Stromal cell of bone marrow (primary cell): ENCODE data around the gene KLKB1.
A peak's percentile ranks its signal among the peaks of the same experiment; 100 is the strongest.
"Not testable (repeated sequence)": the region's sequence is repeated elsewhere in the genome, so short reads cannot be mapped to it uniquely, and the experiment has no call there.

Experiments
- DNase-seq: peaks from one replicate; pipeline ENCODE4 v3.0.0-alpha.2; 2012; ENCODE audit warnings: low read depth

KLKB1 gene

DNA sequence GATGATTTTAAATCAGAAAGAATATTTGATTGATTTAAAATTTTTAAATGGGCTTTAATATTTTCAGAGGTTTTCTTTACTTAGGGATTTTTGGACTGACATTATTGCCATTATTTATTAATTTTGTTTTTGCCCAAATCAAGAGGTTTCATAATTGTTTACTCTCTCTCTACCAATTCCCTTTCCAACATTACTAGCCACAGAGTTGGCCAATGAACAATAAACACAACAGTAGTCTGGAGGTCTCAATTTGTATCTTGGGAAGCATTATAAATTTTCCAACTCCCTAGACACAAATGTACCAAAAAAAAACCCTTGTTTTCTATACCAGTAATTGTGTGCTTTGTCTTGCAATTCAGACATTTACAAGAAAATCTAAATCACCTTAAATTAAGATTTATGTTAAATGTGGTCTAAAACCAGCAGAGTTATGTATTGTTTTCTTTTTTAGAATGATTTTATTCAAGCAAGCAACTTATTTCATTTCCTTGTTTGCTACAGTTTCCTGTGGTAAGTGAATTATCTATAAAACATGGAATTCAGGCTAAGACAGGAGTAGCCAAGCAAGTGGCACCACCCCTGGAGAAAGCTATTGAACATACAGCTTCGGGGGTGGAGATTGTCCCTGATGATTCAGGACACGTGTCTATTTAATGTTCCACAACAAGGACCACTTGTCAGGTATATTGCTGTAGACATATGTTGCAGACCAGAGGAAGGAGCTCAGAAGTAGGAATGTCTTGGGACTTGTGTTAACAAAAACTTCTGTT lies 622 bp downstream of the KLKB1 start:
- DNase-seq = peak; percentile 3

DNA sequence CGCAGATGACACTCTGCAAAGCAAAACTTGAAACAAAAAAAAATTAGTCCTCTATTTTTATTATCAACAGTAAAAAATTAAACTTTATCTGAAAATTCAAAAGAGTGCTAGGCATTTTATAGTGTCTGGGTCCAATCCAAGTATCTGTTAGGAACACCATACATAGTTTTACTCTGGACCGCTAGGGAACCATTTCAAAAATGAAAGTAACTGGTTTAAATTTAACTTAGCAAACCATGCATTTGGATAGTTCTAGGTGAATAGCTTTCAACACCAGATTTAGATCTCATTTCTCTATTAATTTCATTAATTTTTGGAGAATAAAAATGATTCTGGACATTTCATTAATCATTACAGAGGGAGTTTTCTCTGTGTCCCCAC lies 1.2 kb downstream of the KLKB1 start:
- peak; percentile 8 for DNase-seq

DNA sequence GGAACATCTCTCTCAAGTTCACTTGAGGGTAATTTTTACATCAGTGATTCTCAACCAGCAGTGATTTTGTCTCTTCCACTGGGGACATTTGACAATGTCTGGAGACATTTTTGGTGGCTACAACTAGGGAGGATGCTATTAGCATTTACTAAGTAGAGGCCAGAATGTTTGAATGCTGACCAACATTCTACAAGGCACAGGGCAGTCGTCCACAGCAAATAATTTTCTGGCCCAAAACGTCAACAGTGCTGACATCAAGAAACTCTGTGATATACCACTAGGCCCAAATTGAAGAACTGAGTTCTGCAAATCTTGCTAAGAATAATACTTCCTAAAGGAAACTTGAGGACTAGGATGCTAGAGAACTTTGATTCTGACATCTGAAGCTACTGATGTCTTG lies 7.1 kb downstream of the KLKB1 start:
- no peak for DNase-seq

DNA sequence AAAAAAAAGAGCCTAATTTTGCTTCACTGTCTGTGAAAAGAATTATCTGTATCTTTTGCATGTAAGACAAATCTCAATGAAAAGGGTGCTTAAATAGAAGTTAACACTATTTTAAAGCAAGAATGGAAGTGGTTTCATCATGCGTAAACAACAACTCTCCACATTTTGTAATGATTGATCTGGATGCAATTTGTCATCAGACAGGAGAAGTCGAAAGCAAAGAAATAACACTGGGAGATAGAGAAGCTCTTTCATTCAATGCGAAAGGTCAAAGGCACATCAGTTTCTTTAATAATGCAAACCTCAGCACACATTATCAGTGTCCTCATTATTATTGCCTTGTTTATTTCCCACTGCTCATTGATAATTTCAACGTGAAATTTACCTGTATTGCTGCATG lies 8.8 kb downstream of the KLKB1 start:
- DNase-seq = no peak

DNA sequence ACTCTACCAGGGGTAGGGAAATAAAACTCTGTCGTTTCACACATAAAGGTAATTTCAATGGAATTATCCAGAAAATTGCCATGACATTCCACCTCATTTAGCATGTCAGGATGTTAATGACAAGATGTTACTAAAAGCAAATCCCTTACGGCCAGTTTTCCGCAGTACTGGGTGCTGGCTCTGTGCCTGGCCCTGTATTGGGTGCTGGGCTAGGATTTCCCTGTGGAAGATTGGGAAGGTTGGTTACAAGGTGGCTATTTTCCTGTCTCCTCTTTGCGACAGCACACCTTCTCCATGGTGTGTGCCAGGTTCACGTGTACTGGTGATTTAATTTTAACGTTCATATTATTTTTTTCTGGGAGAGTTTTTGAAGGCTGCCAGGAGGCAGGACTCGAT lies 13.1 kb downstream of the KLKB1 start:
- DNase-seq = no peak

DNA sequence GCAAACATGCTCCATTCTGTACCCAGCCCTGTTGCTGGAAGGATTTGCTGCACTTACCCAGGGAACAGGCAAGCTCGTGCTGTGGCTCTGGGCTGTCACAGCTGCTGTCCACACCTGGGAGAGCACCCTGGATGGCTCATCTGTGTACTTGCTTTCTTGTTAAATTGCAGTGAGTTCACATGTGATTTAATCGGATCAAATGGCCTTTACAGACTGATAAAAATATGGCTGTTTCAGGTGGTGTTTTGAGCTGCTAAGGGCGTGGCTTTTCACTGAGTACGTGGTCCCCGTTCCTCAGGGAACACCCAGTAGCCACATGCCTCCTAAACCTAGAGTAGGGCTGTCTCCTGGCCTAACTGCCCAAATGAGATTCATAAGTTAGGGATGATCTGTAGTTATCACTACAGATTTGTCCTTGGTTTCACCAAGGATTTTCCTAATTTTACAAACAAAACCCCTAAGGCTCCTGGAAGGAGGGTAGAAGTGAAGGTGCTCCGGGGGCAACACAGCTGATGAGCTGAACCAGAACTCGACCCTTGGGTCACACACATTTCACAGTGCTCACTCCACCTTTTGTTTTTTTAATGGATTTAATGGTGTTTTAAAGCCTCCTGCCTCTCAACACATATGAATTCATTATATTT lies 13.7 kb downstream of the KLKB1 start:
- DNase-seq = no peak

DNA sequence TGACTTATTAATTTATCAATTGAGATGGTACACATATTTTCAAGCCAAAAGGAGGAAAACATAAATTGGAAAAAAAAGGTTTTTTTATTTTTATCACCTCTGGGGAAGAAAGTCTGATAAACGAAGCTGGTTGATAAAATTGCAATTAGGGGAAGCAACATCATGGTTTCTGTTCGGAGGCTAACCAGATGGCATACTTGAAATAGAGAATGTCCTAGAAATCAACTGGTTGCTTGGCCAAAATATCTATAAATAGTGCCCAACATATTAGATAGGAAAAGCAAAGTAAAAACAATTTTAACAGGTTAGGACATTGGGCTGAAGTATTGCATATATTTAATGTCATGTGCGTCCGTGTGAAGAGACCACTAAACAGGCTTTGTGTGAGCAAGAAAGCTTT lies 14.3 kb downstream of the KLKB1 start:
- DNase-seq = no peak

DNA sequence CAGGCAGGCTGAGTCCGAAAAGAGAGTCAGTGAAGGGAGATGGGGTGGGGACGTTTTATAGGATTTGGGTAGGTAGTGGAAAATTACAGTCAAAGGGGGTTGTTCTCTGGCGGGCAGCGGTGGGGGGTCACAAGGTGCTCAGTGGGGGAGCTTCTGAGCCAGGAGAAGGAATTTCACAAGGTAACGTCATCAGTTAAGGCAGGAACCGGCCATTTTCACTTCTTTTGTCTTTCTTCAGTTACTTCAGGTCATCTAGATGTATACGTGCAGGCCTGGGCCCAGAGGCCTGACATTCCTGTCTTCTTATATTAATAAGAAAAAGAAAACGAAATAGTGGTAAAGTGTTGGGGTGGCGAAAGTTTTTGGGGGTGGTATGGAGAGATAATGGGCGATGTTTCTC lies 14.7 kb downstream of the KLKB1 start:
- not testable (repeated sequence) for DNase-seq

DNA sequence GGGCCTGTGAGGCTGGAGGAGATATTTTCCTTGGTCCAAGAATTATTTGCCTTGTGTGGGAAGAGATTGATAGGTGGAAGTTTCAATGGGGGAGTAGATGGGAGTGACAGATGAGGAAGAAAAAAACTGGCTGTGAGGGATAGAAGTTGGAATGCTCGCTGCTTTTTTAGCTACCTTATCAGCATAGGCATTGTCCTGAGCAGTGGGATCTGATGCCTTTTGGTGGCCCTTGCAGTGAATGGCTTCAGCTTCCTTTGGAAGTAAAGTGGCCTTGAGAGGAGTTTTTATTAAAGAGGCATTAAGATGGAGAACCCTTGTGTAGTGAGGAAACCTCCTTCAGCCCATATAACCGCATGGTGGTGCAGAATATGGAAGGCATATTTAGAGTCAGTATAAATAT lies 16.0 kb downstream of the KLKB1 start:
- no peak for DNase-seq

DNA sequence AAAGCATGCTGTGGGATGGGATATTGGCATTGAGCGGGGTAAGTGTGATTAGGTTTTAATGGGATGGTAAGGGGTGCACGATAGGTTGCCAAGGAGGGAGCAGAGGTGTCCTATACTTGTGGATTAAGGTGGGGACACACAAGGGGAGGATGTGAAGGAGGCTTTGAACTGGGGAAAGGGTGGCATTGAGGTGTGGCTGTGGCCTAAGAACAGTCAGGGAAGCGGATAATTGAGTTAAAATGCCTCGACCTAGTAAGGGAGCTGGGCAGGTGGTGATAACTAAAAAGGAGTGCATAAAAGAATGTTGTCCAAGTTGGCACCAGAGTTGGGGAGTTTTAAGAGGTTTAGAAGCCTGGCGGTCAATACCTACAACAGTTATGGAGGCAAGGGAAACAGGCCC lies 17.5 kb downstream of the KLKB1 start:
- DNase-seq = no peak

DNA sequence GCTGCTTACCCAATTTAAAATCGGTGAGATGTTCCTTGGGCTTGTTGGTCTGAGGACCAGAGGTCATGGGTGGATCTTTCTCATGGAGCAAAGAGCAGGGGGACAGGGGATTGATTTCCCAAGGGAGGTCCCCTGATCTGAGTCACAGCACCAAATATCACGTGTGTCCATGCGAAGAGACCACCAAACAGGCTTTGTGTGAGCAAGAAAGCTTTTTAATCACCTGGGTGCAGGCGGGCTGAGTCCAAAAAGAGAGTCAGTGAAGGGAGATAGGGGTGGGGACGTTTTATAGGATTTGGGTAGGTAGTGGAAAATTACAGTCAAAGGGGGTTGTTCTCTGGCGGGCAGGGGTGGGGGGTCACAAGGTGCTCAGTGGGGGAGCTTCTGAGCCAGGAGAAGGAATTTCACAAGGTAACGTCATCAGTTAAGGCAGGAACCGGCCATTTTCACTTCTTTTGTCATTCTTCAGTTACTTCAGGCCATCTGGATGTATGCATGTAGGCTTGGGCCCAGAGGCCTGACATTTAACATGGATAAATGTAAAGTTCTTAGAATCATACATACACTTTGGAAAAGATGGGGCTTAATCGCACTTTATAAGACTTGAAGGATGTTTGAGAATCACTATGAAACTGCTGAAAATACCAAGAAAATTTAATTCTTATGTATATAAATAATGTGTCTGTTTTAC lies 19.9 kb downstream of the KLKB1 start:
- not testable (repeated sequence) for DNase-seq

DNA sequence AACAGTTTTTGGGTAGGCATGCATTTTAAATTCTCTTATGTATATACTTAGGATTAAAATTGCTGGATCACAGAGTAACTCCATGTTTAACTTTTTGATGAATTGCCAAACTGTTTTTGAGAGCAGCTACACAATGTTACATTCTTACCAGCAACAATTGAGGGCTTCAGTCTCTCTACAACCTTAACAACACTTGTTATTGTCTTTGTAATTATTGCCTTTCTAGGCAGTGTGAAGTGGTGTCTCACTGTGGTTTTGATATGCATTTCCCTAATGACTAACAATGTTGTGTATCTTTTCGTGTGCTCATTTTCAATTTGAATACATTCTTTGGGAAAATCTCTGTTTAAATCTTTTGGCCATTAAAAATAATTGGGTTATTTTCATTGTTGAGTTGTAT lies 21.3 kb downstream of the KLKB1 start:
- no peak for DNase-seq

DNA sequence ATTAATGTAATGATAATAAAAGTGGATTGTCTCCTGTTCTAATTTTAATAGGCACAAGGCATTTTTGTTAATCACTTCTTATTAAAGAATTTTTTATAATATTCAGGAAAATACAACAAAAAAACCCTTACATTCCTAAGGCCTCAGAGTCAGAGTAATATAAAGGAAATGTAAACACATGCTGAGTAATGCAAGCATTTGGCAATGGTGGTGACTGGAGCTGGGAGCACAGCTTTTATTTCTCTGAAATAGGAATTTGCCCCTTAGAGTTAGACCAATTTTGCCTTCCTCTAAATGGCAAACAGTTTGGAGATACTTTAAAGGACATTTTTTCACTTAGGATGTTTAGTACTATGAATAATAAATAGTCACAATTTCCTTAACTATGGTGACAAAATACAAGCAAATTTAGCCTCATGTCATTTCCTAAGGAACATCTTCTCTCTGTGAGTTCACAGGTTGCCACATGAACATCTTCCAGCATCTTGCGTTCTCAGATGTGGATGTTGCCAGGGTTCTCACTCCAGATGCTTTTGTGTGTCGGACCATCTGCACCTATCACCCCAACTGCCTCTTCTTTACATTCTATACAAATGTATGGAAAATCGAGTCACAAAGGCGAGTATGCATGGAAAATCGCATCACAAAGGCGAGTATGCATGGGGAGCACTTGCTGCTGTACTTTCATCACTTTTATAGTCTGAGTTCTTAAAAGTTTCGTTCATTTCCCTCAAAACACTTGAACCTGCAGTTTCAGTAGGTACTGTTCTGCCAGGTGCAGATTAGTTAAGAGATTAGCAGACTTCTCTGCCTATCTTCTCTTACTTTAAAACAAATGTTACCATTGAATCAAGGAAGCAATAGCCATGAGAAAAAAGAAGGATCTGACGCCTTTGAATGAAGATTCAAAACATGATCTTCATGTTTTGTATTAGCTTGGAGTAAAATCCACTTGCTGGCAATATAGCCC lies 22.8 kb downstream of the KLKB1 start:
- DNase-seq = no peak

DNA sequence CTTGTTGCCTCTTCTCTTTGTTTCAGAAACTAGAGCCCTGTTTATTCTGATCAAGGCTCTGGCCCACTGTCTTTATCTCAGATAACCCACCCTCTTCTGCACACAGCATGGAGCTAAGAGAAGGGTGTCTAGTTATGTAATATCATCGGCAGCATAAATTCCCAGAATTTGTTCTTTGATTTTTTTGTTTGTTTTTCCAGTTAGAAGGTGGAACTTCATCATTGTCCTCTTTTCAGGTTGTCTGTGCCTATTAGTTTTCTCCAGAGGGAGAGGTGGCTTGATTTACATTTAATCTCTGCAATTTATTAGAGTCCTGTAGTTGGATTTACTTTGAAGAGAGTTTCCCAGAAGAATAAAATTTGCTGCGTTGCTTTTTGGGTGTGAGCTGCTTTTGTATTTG lies 23.5 kb downstream of the KLKB1 start:
- no peak for DNase-seq

DNA sequence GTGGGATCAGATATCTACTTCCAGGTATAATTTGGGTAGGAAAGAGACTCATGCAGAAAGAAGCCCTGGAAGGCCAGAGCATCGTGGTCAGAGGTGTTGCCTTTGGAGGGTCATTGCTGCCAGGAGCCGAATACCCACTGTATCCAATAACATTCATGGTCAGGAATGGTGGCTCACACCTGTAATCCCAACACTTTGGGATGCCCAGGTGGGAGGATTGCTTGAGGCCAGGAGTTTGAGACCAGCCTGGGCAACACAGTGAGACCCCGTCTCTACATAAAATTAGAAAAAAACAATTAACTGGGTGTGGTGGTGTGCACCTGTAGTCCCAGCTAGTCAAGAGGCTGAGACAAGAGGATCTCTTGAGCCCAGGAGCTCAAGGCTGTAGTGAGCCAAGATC lies 27.8 kb downstream of the KLKB1 start:
- DNase-seq = no peak

DNA sequence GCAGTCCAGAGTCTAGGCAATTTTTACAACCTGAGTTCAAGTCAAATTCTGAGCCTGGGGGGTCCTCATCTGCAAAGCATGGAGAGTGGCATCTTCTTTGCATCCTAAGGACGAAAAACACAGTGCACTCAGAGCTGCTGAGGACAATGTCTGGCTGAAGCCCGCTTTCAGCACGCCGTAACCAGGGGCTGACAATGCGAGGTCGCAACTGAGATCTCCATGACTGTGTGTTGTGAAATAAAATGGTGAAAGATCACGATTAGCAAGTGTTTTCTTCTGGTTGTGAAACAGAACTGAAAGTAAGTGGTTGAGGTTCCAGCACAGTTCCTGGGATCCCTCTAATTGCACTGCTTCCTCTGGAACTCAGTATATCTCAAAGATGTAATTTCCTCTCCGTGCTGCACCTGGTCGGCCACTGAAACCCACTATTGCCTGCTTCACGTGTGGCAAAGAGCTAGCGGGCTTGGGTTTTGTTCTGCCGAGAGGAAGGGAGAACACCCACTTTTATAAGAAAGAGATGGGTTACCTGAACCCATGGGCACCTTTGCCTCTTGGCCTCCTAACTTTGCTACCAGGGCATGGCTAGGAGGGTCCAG lies 31.0 kb downstream of the KLKB1 start:
- no peak for DNase-seq

DNA sequence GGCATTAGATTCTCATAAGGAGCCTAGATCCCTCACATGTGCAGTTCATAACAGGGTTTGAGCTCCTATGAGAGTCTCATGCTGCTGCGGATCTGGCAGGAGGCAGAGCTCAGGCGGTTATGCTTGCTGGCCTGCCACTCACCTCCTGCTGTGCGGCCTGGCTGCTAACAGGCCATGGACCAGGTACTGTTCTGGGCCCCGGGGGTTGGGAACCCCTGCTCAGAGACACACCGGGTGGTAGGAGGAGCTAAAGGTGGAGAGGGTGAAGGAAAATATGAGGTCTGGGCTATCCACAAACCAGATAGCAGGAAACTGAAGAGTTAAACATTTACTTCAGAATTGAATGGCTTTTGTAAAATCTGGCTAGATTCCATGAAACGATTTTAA lies 32.8 kb downstream of the KLKB1 start:
- DNase-seq = no peak

DNA sequence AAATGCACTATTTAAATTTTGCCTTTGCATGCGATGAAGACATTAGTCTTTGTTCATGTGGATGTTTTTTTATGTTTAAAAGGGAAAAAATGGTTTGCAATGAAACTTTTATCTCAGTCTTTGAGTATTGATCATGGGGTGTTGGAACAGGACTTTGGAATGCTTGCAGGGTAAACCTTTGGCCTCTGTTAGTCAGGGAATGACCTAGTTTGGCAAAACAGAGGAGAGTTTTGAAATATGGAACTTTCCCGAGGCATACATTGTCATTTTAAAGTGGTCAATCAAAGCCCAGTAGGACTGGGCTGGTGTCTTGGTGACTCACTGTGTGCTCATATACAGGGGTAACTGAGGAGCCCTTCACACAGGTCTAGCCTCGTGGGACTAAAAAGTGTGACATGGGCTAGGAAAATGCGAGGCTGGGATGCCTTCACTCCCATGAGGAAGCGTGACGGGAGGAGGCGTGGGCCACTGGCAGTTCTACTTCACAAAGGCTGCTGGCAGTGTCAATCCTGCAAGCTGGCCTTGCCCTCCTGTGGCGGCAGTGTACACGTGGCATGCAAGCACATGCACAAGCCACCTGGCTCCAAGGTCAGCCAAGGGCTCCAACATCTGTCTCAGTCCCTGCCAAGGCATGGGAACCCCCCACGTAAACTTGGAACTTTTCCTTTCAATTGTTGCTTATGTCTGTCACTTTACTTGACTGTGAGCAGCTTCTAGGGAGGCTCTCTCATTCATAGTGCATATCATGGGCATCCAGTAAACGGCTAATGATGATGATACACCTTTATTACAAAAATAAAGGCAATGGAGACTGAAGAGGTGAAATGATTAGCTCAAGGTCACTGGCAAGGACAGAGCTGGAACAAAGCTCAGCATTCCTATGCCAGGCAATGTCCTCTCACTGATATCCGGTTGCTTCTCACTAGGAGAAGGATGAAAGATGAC lies 33.5 kb downstream of the KLKB1 start:
- DNase-seq = peak; percentile 1

DNA sequence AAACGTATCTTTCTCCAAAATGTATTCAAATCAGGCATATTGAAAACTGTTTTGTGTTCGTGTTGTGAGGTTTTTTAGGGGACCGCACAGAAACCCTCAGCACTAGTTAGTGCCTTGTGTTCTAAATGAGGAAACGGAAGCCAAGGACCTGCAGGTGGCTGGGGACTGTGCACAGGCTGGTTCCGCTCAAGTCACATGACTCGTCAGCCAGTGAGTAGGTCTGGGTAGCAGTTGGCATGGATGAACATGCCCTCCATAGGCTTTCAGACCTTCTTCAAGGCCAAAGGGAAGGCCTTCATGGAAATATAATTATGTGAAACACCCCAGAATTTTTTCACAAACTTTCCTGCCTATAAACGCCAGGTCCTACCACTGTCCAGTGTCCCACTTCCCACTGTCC lies 37.4 kb downstream of the KLKB1 start:
- DNase-seq = no peak

DNA sequence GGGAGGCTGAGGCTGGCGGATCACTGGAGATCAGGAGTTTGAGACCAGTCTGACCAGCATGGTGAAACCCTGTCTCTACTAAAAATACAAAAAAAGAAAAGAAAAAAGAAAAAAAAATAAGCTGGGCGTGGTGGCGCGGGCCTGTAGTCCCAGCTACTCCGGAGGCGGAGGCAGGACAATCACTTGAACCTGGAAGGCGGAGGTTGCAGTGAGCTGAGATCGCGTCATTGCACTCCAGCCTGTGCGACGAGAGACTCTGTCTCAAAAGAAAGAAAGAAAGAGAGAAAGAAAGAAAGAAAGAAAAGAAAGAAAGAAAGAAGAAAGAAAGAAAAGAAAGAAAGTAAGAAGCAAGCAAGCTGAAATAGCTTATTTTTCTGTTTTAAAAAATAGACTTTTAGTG lies 37.9 kb downstream of the KLKB1 start:
- DNase-seq = not testable (repeated sequence)
